Esophagus squamous epithelium (tissue), 4 donors: ENCODE data around the gene PTPRM.

ENCODE experiments used
- CTCF ChIP-seq, 6 experiments: fragments of 450-650 bp in 4 of 6; fragments of 200-600 bp in 2 of 6; sonication (generic) in 2 of 6; IDR thresholded peaks; one replicate each; pipeline ENCODE4 v1.5.1; 2016 to 2019; ENCODE audit warnings: antibody characterized with exemption in 6 of 6, mild to moderate bottlenecking in 4 of 6, moderate library complexity in 4 of 6
- POLR2A ChIP-seq, 4 donors: fragments of 450-650 bp; IDR thresholded peaks; one replicate each; pipeline ENCODE4 v1.6.1; 2017; ENCODE audit warnings: antibody characterized with exemption in 4 of 4, mild to moderate bottlenecking in 4 of 4, moderate library complexity in 3 of 4

- TF ChIP-seq CTCF (IDR thresholded peaks at IDR 0.05) (no peak), POLR2A (IDR thresholded peaks at IDR 0.05) (no peak)
These were observed 187.1 kb downstream of the PTPRM start for GRCh38 chr18:7754258-7754657.
